ENCODE data around the gene ELP2. TPM values are rescaled to one million over a fixed set of nuclear protein-coding genes. Genes with fewer than 3 reads are reported as not detected.

ELP2 gene
- total and polyA plus RNA-seq, 2 of the 8 experiments (the other 6 are each of a cell fraction or from before 2014, with no cell fraction given), result 55.8 to 165 TPM

DNA sequence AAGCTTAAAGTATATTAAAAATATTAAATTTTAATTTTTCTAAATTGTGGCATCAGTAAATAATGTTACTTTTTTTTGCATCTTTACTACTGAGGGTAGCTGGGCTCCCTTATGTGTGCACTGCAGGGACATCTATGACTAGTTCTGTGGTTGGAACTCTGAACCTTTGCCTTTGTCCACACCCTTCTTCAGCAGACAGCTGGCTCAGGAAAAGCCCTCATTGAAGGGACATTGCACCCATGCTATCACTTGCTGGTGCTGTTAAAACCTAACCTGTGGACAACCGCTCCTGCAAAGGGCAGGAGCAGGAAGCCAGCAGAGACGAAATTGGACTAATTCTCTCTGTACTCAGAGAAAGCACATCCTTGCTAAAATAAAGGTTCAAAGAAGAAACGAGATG lies 87.6 kb downstream of the ELP2 start:
- Histone ChIP-seq H4K8ac (ENCODE audit: extremely low read depth, insufficient read depth, low read length) (no peak overlapping the region), H3K4me3 (ENCODE audit: extremely low read depth in 1 of 4, insufficient read depth in 2 of 4, low read depth in 3 of 4, low read length in 4 of 4) (no peak overlapping the region), H2BK20ac (ENCODE audit: low read length) (no peak overlapping the region), H4K20me1 (replicated peaks in 1 of 2; ENCODE audit: control insufficient read depth in 1 of 2, insufficient read depth in 2 of 2, low read length in 2 of 2) (peaks cover 0 to 3% of the 10 kb centered on the region in 2 experiments), H3K56ac (replicated peaks; ENCODE audit: insufficient read length, low read depth, low read length) (no peak overlapping the region), H3K27ac (ENCODE audit: low read depth, low read length) (no peak overlapping the region), H3K36me3 (ENCODE audit: control insufficient read depth in 2 of 4, insufficient read depth in 4 of 4, low read length in 3 of 4) (0 out of 8 replicates have a peak, but pooled peaks cover 0 to 3% (median 0%) of the 10 kb centered on the region in 4 experiments), H3K4me2 (ENCODE audit: insufficient read depth in 1 of 2, low read depth in 2 of 2, low read length in 2 of 2) (no peak overlapping the region), H3K14ac (ENCODE audit: insufficient read length) (no peak overlapping the region), H3K79me2 (ENCODE audit: control insufficient read depth in 1 of 2, insufficient read depth in 2 of 2, low read length in 2 of 2) (no peaks in the 10 kb centered on the region), H3K27me3 (replicated peaks in 1 of 4; ENCODE audit: control insufficient read depth in 3 of 4, extremely low read depth in 1 of 4, insufficient read depth in 3 of 4, low read length in 3 of 4) (no peaks in the 10 kb centered on the region), H3K23ac (ENCODE audit: insufficient read length) (no peak overlapping the region), H2BK120ac (replicated peaks; ENCODE audit: low read depth, low read length) (no peak overlapping the region), H3K18ac (ENCODE audit: extremely low read depth, low read length) (no peak overlapping the region), H2AK5ac (ENCODE audit: low read depth, low read length) (no peak overlapping the region), H3K9me3 (ENCODE audit: insufficient read depth in 2 of 2, low read depth in 1 of 2, low read length in 1 of 2) (no peaks in the 10 kb centered on the region), H4K5ac (ENCODE audit: insufficient read length, low read depth, low read length) (no peak overlapping the region), H4K91ac (replicated peaks; ENCODE audit: insufficient read length, low read length) (no peak overlapping the region), H3K23me2 (ENCODE audit: low read depth, low read length) (no peaks in the 10 kb centered on the region), H2BK5ac (ENCODE audit: low read depth, low read length) (no peak overlapping the region), H2BK15ac (ENCODE audit: low read length) (no peak overlapping the region), H3K79me1 (ENCODE audit: low read depth, low read length) (no peaks in the 10 kb centered on the region), H3K4me1 (replicated peaks in 1 of 4; ENCODE audit: control insufficient read depth in 3 of 4, insufficient read depth in 4 of 4, low read length in 3 of 4) (no peaks in the 10 kb centered on the region), H2BK12ac (ENCODE audit: low read depth, low read length) (no peak overlapping the region), H2AFZ (ENCODE audit: low read length) (no peak overlapping the region), H3K4ac (replicated peaks; ENCODE audit: insufficient read length, low read depth, low read length) (no peak overlapping the region), H3K9ac (replicated peaks in 1 of 4; ENCODE audit: extremely low read depth in 1 of 4, low read depth in 3 of 4, low read length in 3 of 4) (no peak overlapping the region)
- DNase-seq (ENCODE audit: low read depth in 1 of 2, low spot score in 2 of 2) (no peak), FAIRE-seq (no peak)
- WGBS, 2 experiments (ENCODE audit: extremely low coverage in 1 of 2, insufficient coverage in 1 of 2, insufficient read length in 1 of 2, insufficient replicate concordance in 2 of 2, low coverage in 1 of 2, low lambda C conversion rate in 2 of 2, missing lambda C conversion rate in 1 of 2), result 80% methylated on average over 3 of the region's 3 CpGs; no CpG with 5 or more reads in 1 of the 2 experiments
- ChIA-PET CTCF (ENCODE audit: partially characterized antibody) (interaction anchor here (1.1 to 3.3 kb wide), 3 partner anchors 10 to 203 kb away, joined by 3 to 13 read pairs (median 3); no protein-coding TSS in a partner anchor), POLR2A (ENCODE audit: partially characterized antibody) (interaction anchor here (1.1 to 1.6 kb wide), 2 partner anchors 20 to 195 kb away, joined by 3 read pairs; no protein-coding TSS in a partner anchor)
- TF ChIP-seq HDAC6 (IDR thresholded peaks at IDR 0.05; ENCODE audit: low read depth, low read length) (no peak), NRF1 (IDR thresholded peaks at IDR 0.05; ENCODE audit: low read depth, low read length) (no peak), SIN3A (conservative IDR thresholded peaks at IDR 0.05 in 1 of 2, IDR thresholded peaks at IDR 0.05 in 1 of 2; ENCODE audit: low read depth in 1 of 2, low read length in 2 of 2) (no peak), CBX8 (IDR thresholded peaks at IDR 0.05; ENCODE audit: borderline replicate concordance, low read depth, low read length) (no peak), FOSL1 (IDR thresholded peaks at IDR 0.05; ENCODE audit: insufficient read depth, low read depth, low read length) (no peak), KDM1A (IDR thresholded peaks at IDR 0.05; ENCODE audit: borderline replicate concordance, low read length) (no peak), BCL11A (IDR thresholded peaks at IDR 0.05; ENCODE audit: low read depth in 2 of 2, low read length in 2 of 2) (no peak), JUND (IDR thresholded peaks at IDR 0.05; ENCODE audit: low read length) (no peak), CBX5 (IDR thresholded peaks at IDR 0.05; ENCODE audit: low read depth, low read length) (no peak), NANOG (IDR thresholded peaks at IDR 0.05; ENCODE audit: insufficient read depth, low read depth, low read length, poor library complexity, severe bottlenecking) (no peak), HDAC2 (IDR thresholded peaks at IDR 0.05; ENCODE audit: borderline replicate concordance in 1 of 2, low read depth in 2 of 2, low read length in 2 of 2) (no peak), CHD2 (IDR thresholded peaks at IDR 0.05; ENCODE audit: low read length) (no peak), BRCA1 (IDR thresholded peaks at IDR 0.05; ENCODE audit: low read depth, low read length) (no peak), EGR1 (IDR thresholded peaks at IDR 0.05; ENCODE audit: borderline replicate concordance, low read depth, low read length) (no peak)
